HEK293T (cell line): ENCODE measurements around the gene RSRC1.

Experiments used
- CTCF ChIA-PET: fragments of 350-600 bp; formaldehyde crosslinking; extraction: SDS; loops from one replicate; lab custom pipeline; 2021; ENCODE audit warnings: antibody characterized with exemption, inconsistent platforms; lab: Yijun Ruan, JAX
- POLR2A ChIA-PET: fragments of 350-600 bp; formaldehyde crosslinking; extraction: SDS; loops from one replicate; lab custom pipeline; 2020; ENCODE audit warnings: antibody characterized with exemption, inconsistent platforms; lab: Yijun Ruan, JAX
- DNase-seq: peaks from one replicate; pipeline ENCODE4 v3.0.0; 2012; ENCODE audit warnings: mixed read lengths; ENCODE audit errors: extremely low spot score
- ARNT ChIP-seq: fragments of 450-650 bp; IDR thresholded peaks from 2 replicates; pipeline ENCODE4 v1.6.1; 2017; ENCODE audit warnings: mild to moderate bottlenecking
- BHLHE40 ChIP-seq: fragments of 450-650 bp; IDR thresholded peaks from 2 replicates; pipeline ENCODE4 v1.6.1; 2016; ENCODE audit warnings: mild to moderate bottlenecking, moderate library complexity, borderline replicate concordance
- CTBP1 ChIP-seq: fragments of 450-650 bp; IDR thresholded peaks from 2 replicates; pipeline ENCODE4 v1.6.1; 2016; ENCODE audit warnings: borderline replicate concordance
- ELF4 ChIP-seq: fragments of 450-650 bp; IDR thresholded peaks from 2 replicates; pipeline ENCODE4 v1.6.1; 2017; ENCODE audit warnings: antibody characterized with exemption
- FOXA1 ChIP-seq: fragments of 450-650 bp; IDR thresholded peaks from 2 replicates; pipeline ENCODE4 v1.6.1; 2016; ENCODE audit warnings: mild to moderate bottlenecking
- FOXK2 ChIP-seq: fragments of 450-650 bp; IDR thresholded peaks from 2 replicates; pipeline ENCODE4 v1.6.1; 2016; ENCODE audit warnings: mild to moderate bottlenecking
- FOXM1 ChIP-seq: fragments of 450-650 bp; IDR thresholded peaks from 2 replicates; pipeline ENCODE4 v1.6.1; 2017; ENCODE audit warnings: mild to moderate bottlenecking, borderline replicate concordance
- HDGF ChIP-seq: fragments of 450-650 bp; IDR thresholded peaks from 2 replicates; pipeline ENCODE4 v1.6.1; 2017; ENCODE audit warnings: antibody characterized with exemption, borderline replicate concordance
- L3MBTL2 ChIP-seq: fragments of 450-650 bp; conservative IDR thresholded peaks from 2 replicates; pipeline ENCODE4 v1.6.1; 2016; ENCODE audit warnings: mild to moderate bottlenecking
- LEF1 ChIP-seq: fragments of 450-650 bp; IDR thresholded peaks from 2 replicates; pipeline ENCODE4 v1.6.1; 2017; ENCODE audit warnings: mild to moderate bottlenecking, borderline replicate concordance
- NFRKB ChIP-seq: fragments of 450-650 bp; IDR thresholded peaks from 2 replicates; pipeline ENCODE4 v1.6.1; 2016; ENCODE audit warnings: mild to moderate bottlenecking, moderate library complexity
- SP1 ChIP-seq: fragments of 450-650 bp; IDR thresholded peaks from 2 replicates; pipeline ENCODE4 v1.6.1; 2017
- SUZ12 ChIP-seq: fragments of 450-650 bp; IDR thresholded peaks from 2 replicates; pipeline ENCODE4 v1.6.1; 2016; ENCODE audit warnings: mild to moderate bottlenecking
- TARDBP ChIP-seq: fragments of 450-650 bp; IDR thresholded peaks from 2 replicates; pipeline ENCODE4 v1.6.1; 2016
- ZNF384 ChIP-seq: fragments of 450-650 bp; IDR thresholded peaks from 2 replicates; pipeline ENCODE4 v1.6.1; 2016
- TF ChIP-seq, protein P1 (sequence below): fragments of 450-650 bp; IDR thresholded peaks from 2 replicates; pipeline ENCODE4 v1.6.1; 2016

RSRC1 gene

DNA sequence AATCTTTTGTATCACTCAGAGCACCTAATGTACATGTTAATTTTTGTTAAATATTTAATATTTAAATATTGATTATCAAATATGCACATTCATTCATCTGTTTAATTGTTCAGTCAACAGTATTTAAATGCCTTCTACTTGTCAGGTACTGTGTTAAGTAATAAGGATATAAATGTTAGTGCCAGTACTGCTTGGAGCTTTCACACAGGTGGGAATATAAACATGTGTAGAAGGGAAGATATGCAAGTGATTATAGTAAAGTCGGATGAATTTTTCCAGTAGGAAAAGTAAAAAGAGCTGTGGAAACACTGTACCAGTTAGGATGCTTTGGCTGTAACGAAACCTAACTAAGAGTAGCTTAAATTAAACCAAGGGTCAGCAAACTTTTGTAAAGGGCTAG is 95.4 kb downstream of the RSRC1 start:
- no peak for DNase-seq
- CTCF ChIA-PET = no interaction called here
- TF ChIP-seq, protein P1, sequence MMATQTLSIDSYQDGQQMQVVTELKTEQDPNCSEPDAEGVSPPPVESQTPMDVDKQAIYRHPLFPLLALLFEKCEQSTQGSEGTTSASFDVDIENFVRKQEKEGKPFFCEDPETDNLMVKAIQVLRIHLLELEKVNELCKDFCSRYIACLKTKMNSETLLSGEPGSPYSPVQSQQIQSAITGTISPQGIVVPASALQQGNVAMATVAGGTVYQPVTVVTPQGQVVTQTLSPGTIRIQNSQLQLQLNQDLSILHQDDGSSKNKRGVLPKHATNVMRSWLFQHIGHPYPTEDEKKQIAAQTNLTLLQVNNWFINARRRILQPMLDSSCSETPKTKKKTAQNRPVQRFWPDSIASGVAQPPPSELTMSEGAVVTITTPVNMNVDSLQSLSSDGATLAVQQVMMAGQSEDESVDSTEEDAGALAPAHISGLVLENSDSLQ = no peak
- TF ChIP-seq LEF1 (no peak), L3MBTL2 (no peak), FOXK2 (no peak), BHLHE40 (no peak), ARNT (no peak), ZNF384 (no peak), ELF4 (no peak), TARDBP (no peak)
- POLR2A ChIA-PET = no interaction called here

DNA sequence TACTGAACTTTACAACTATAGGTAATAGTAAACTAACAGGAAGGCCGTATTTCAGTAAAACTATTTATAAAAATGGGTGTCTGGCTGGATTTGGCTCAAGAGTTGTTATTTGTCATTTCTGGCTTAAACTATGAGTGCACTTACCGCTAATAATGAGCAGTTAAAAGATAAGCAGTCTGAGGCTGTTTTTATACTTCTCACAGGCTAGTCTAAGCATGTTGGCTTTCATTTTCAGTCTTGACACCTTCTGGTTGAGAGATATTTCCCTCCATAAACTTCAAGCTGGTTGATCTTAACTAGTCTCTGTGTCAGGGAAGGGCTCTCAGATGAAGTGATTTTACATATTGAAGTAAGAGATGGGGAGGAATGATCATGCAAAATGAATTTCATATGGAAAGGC is 96.1 kb downstream of the RSRC1 start:
- DNase-seq = no peak
- ChIA-PET CTCF (no interaction called here), POLR2A (no interaction called here)
- no peak for TF ChIP-seq FOXK2
- TF ChIP-seq CTBP1 = no peak
- no peak for TF ChIP-seq HDGF
- TF ChIP-seq NFRKB = no peak
- TF ChIP-seq SUZ12 = no peak
- TF ChIP-seq ARNT = no peak
- TF ChIP-seq L3MBTL2 = no peak
- TF ChIP-seq FOXM1 = no peak
- TF ChIP-seq FOXA1 = no peak
- TF ChIP-seq SP1 = no peak
- no peak for TF ChIP-seq ELF4
- TF ChIP-seq, protein P1 = no peak
- no peak for TF ChIP-seq BHLHE40
- TF ChIP-seq ZNF384 = no peak
- TF ChIP-seq TARDBP = no peak
- no peak for TF ChIP-seq LEF1

DNA sequence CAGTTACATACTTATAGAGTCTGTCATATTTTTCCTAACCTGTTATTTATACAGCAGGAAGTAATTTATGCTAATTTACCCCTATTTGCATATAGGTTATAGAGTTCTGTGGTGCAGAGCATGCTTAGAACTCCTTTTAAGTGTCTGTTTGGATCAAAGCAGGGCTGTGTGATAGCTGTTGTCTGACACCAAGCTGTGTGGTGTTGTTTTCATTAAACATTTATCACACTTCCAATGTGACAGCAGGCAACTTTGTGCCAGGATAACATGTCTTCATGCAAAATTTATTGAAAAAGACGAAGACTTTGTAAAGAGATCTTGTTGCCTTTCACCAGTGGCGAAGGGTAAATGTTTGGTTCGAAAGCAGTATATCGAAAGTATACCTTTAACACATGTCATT is 100.2 kb downstream of the RSRC1 start:
- TF ChIP-seq ELF4 (no peak), FOXM1 (no peak), SUZ12 (no peak), LEF1 (no peak), SP1 (no peak), HDGF (no peak), BHLHE40 (no peak), FOXK2 (no peak), FOXA1 (no peak), NFRKB (no peak), L3MBTL2 (no peak), TARDBP (no peak), ZNF384 (no peak), CTBP1 (no peak), ARNT (no peak)
- TF ChIP-seq, protein P1 = no peak
- CTCF ChIA-PET = no interaction called here

DNA sequence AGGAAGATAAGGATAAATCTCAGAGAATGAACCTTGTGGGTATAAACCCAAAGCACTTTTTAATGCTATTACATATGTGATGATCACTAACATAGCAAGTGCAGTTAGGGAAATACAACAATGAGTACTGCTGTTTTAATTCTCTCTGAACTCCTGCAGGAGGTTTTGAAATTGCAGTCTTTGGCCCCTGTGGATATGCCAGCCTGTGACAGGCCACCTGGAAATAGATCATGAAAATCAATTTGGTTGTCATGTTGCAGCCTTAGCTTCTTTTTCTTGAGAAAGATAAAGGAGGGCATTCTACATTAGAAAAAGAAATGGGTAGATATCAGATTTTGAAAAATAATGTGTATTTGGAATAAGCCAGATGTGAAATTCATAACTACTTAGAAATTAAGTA is 103.6 kb downstream of the RSRC1 start:
- POLR2A ChIA-PET = no interaction called here
- CTCF ChIA-PET = no interaction called here
- no peak for DNase-seq
- TF ChIP-seq FOXK2 = no peak
- TF ChIP-seq TARDBP = no peak
- TF ChIP-seq ARNT = no peak
- TF ChIP-seq ZNF384 = no peak
- TF ChIP-seq NFRKB = no peak
- no peak for TF ChIP-seq SP1
- TF ChIP-seq, protein P1 = no peak
- no peak for TF ChIP-seq L3MBTL2
- no peak for TF ChIP-seq CTBP1
- TF ChIP-seq LEF1 = no peak
- TF ChIP-seq SUZ12 = no peak
- no peak for TF ChIP-seq HDGF

More for the DNA sequence above, 100.2 kb downstream of the RSRC1 start:
- POLR2A ChIA-PET = no interaction called here
- DNase-seq = no peak

DNA sequence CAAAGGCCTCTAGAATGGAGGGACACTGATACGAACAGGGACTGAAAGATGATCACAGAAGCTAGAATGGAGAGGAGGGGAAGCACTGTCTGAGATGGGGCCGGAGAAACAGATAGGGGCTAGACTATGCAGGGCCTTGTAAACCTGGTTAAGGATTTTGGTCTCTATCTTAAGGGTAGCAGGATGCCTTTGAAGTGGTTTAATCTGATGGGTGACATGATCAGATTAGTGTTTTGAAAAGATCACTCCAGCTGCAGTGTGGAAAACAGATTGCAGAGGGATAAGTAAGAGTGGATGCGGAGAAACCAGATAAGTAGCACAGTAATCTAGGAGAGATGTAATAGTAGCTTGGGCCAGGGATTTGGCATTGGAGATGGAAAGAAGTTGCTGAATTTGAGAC is 108.1 kb downstream of the RSRC1 start:
- TF ChIP-seq, protein P1 = no peak
- no peak for TF ChIP-seq ELF4
- no peak for TF ChIP-seq ZNF384
- no peak for TF ChIP-seq LEF1
- no peak for TF ChIP-seq FOXK2
- TF ChIP-seq ARNT = no peak
- TF ChIP-seq NFRKB = no peak
- no peak for TF ChIP-seq CTBP1
- ChIA-PET CTCF (no interaction called here), POLR2A (no interaction called here)
- DNase-seq = no peak
